BJ (cell line): ENCODE data around the gene SIGLEC14. TPM values are rescaled to one million over a fixed set of nuclear protein-coding genes. Genes with fewer than 3 reads are reported as not detected.

Experiments
- CTCF ChIA-PET: fragments of 350-600 bp; formaldehyde crosslinking; extraction: SDS; loops from one replicate; lab custom pipeline; 2021; ENCODE audit warnings: antibody characterized with exemption, inconsistent platforms; lab: Yijun Ruan, JAX
- POLR2A ChIA-PET: fragments of 300-600 bp; sonication (Branson Sonifier 250); formaldehyde crosslinking; extraction: SDS; loops from one replicate; lab custom pipeline; 2021; ENCODE audit warnings: antibody characterized with exemption; lab: Charles Lee
- DNase-seq: peaks from one replicate; pipeline ENCODE4 v3.0.0-alpha.2; 2011; ENCODE audit warnings: low read depth
- H3K27me3 ChIP-seq: 2 replicates; pipeline ENCODE4 v1.6.0; 2011; ENCODE audit warnings: low read length; ENCODE audit not compliant: control insufficient read depth, insufficient read depth
- H3K36me3 ChIP-seq: 2 replicates; pipeline ENCODE4 v1.5.1; 2011; ENCODE audit warnings: low read length; ENCODE audit not compliant: control insufficient read depth, insufficient read depth
- H3K4me3 ChIP-seq: 2 replicates; pipeline ENCODE4 v1.5.1; 2011; ENCODE audit warnings: low read depth, mild to moderate bottlenecking, control low read depth, low read length
- CTCF ChIP-seq: IDR thresholded peaks from 2 replicates; pipeline ENCODE4 v1.5.1; 2011; ENCODE audit warnings: low read depth, mild to moderate bottlenecking, control low read depth, inconsistent platforms, low read length, moderate library complexity; ENCODE audit not compliant: insufficient read depth
- polyA plus RNA-seq: library from polyadenylated mRNA; depleted of rRNA; stranded (reverse); fragments of >200 nt; gene quantifications from 2 replicates; pipeline ENCODE4 v1.2.3, GENCODE V29; 2011

The SIGLEC14 gene
- polyA plus RNA-seq, 1 experiment = not detected

- POLR2A ChIA-PET = no interaction called here
- H3K27me3 ChIP-seq = no peaks in the 10 kb centered on the region
- H3K36me3 ChIP-seq = no peaks in the 10 kb centered on the region
- H3K4me3 ChIP-seq = no peak overlapping the region
- no peak for DNase-seq
- no peak for TF ChIP-seq CTCF
- CTCF ChIA-PET = interaction anchor here (1.0 to 2.3 kb wide), 3 partner anchors 8 to 232 kb away, joined by 3 to 10 read pairs (median 5); no protein-coding TSS in a partner anchor
Observed at GRCh38 chr19:51653162-51653561, 6.5 kb upstream of the SIGLEC14 start.

- ChIA-PET POLR2A (no interaction called here), CTCF (interaction anchor here (1.0 to 1.2 kb wide), 2 partner anchors 9 to 231 kb away, joined by 3 to 5 read pairs; no protein-coding TSS in a partner anchor)
- no peak for DNase-seq
- Histone ChIP-seq H3K27me3 (no peaks in the 10 kb centered on the region), H3K36me3 (no peaks in the 10 kb centered on the region), H3K4me3 (no peak overlapping the region)
- TF ChIP-seq CTCF = no peak
Observed at GRCh38 chr19:51652266-51652665, 5.6 kb upstream of the SIGLEC14 start.

- Histone ChIP-seq H3K27me3 (no peaks in the 10 kb centered on the region), H3K36me3 (no peaks in the 10 kb centered on the region), H3K4me3 (no peak overlapping the region)
- no peak for DNase-seq
- ChIA-PET CTCF (no interaction called here), POLR2A (no interaction called here)
- no peak for TF ChIP-seq CTCF
Observed at GRCh38 chr19:51651216-51651846, 4.7 kb upstream of the SIGLEC14 start.

- no peak for TF ChIP-seq CTCF
- CTCF ChIA-PET = interaction anchor here (0.6 kb wide), 1 partner anchor 175 kb away, joined by 3 read pairs; no protein-coding TSS in a partner anchor
- no peak for DNase-seq
- POLR2A ChIA-PET = no interaction called here
- Histone ChIP-seq H3K4me3 (no peak overlapping the region), H3K36me3 (no peaks in the 10 kb centered on the region), H3K27me3 (no peaks in the 10 kb centered on the region)
Observed at GRCh38 chr19:51647318-51647717, 693 bp upstream of the SIGLEC14 start.

GRCh38 chr19:51644636-51645271, 1.9 kb downstream of the SIGLEC14 start:
- CTCF ChIA-PET = no interaction called here
- POLR2A ChIA-PET = no interaction called here
- TF ChIP-seq CTCF = no peak
- H3K4me3 ChIP-seq = no peak overlapping the region
- no peaks in the 10 kb centered on the region for H3K27me3 ChIP-seq
- no peaks in the 10 kb centered on the region for H3K36me3 ChIP-seq
- no peak for DNase-seq
